HG02943 (cell line): ENCODE data around the gene SPATA46.

ENCODE experiments used
- ATAC-seq: cut with Tn5 transposase; IDR thresholded peaks from one replicate; pipeline ENCODE4 v1.9.1; 2021; ENCODE audit warnings: mild to moderate bottlenecking, low read depth, moderate library complexity; ENCODE audit not compliant: unreplicated experiment

Gene SPATA46

DNA sequence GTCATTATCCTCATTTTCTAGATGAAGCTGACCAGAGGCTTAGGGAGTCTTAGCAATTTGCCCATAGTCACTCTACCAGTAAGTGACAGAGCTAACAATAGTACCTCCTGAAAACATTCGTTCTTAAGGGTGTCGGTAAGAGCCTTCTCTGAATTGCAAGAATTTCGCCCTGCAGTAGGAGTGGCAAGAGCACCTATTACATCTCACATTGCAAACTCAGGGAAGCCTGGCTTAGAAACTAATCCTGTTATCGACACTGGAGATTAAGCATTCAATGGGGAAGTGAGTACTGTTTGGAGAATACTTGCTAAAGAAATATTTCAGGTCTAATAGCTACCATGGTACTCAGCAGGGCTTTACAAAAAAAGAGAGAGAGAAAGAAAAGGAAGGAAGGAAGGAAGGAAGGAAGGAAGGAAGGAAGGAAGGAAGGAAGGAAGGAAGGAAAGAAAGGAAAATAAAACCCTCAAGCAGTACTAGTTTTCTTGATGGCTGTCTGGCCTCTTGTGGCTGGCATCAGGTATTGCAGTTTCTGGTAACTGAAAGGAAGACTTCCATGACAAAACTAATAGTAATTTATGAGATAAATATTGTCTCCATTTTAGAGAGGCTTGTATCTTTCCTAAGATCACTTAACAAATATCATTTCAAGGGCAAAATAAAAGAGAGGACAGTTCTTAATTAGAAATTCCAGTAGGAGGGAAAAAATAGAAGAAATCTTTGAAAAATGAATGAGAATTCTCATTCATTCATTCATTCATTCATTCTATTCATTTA is 15.3 kb upstream of the SPATA46 start:
- ATAC-seq: no peak

DNA sequence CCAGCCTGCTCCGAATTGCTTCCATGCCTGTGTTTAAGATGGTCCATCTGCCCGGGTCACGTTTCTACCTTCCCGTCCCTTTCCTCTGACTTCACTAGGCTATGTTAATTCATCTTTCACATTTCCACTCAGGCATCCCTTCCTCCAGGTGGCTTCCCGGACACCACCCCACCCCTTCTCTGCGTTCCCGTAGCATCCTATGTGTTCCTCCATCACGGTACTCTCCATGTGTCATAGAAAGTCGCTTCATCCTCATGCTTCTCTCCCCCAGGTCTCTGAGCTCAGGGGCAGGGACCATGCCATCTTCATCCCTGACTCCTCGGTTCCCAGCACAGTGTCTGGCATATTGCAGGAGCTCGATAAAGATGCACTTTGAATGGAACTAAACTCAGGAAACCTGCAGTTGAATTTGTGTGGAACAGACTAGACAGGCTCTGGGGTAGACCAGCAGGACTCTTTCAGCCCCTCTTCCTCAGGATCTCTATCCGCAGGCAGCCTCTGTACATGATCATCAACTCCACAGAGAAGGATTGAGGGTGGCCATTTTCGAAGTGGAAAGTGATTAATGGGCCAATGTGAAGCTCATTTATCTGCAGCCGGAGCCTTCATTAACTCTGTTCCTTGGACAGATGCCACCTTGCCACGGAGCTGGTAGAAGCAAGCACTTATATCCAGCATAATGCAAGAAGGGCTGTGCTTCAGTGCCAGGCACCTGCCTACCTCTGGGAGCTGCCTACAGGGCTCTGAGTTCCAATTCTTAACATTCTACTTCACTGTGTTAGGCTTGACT is 13.9 kb upstream of the SPATA46 start:
- ATAC-seq: no peak

DNA sequence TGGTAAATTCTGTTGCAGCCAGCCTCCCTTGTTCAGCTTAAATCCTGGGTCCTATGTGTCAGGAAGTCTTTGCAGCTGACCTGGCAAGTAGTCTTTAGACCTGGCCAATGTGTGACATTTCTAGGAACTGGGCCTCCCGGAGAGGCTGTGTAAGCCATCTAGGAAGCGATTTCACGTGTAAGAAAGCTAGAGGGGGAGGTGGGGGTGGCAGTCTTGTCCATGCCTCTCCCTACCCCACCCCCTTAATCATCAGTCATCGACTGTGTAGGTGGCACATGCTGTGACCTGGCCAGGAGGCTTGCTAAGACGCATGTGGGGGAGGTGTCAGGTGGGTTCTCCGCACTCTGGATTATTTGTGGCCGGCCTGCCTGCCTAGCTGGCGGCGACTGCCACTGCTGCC is 13.3 kb upstream of the SPATA46 start:
- no peak for ATAC-seq

DNA sequence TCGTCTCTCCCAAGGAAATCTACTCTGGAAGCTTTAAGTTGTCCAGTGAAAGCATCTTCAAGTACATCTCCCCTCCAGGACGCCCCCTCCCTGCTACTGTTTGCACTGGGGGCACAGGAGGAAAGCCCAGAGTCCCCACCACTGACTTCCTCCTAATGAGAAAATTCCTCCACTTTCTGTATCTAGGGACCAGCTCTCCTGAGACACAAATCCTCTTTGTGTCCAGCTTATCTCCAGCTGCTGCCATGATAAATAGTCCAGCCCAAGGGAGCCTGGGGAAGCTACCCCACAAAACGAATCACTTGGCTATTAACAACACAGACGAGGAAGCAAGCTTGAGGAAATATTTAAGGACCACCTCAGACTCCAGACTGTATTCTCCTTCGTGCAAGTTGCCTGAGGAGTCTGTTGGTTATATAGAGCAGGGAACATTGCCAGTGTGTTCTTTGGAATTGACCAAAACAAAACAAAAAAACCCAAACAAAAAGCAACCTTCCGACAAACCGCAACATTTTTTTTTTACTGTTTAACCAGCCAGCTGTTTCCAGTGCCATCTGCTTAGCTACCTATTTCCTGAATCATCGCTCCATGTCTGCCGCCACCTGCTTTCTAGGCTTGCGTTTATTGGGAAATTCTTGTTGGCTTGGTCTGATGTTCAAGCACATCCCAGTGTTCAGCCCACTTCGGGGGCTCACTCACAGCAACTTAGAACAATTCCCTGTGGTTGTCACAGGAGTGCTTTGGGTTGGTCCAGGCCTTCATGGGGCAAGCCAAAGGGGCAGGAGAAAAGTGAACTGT is 12.6 kb upstream of the SPATA46 start:
- no peak for ATAC-seq

DNA sequence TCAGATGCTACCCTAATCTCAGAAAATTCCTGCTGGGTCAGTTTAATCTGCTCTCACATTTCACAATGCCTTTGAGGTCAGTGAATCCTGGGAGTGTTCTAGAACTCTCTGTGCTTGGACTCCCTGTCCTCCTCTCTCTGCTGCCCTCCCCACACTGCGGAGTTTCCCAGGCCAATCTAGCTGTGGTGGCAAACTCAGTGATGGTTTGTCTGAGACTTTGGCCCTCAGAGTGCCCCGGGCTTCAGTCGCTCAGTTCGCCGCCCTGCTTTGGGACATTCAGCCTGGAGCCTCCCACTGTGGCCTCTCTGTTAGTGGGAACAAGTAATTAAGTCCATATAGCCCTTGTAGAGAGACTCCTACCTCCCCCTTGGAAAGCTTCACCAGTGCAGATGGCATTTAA is 12.0 kb upstream of the SPATA46 start:
- ATAC-seq: no peak

DNA sequence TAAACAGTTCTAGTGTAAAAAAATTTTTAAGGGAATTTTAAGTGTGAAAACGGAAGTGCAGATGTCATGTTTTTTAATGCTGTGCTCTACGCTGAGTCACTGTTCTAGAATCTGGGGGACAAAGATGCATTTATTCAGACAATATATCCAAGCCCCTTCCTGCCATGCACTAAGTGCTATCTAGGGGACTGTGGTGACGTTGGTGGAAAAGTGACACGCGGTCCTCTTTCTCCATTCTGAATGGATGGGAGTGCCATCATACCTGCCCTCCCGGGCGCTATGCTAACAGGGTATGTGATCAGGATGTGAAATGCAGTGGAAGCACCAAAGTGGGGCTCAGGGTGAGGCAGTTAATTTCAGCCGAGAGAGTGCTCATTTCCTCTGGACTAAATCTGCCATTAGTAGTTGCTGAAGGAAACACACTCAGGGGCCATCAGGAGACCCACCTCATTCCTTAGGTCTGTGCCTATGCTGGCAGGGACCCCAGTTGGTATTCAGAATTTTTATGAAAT is 11.5 kb upstream of the SPATA46 start:
- ATAC-seq: no peak

DNA sequence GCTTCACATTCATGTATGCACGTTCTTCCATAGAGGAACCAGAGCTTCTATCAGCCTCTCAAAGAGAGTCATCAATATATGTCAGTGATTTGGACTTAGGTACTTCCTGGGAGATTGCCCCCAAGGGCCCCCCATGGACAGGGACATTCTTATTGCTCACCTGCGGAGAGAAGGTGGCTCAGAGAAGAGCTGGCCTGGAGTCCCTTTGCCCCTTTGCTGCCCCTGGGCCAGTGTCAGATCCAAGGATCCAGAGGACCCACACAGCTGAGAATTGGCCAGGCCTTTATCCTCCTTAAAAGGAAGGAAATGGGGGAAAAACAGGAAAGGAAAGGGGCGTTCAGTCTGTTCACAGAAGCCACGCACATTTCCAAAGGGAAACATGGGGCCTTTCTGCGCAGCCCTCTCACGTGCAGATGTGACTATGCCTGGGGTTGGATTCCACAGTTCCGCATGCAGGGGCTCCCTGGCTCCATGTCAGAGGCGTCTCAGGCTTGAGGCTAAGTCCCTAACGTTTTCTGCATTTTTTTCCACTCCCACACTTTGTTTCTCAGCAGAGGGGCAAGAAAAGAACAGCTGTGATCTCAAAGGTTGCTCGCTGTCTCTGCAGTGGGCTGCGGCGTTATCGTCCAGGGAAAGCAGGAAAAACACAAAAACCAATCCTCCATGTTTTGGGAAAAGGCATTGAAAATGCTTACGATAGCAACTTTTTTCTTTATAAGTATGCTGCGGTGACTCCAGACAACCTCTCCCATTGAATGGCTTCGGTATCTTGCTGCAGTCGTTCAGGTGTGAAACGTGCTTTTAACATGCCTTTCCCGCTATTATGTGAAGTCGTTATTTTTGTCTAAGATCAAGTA is 10.8 kb upstream of the SPATA46 start:
- ATAC-seq: no peak

DNA sequence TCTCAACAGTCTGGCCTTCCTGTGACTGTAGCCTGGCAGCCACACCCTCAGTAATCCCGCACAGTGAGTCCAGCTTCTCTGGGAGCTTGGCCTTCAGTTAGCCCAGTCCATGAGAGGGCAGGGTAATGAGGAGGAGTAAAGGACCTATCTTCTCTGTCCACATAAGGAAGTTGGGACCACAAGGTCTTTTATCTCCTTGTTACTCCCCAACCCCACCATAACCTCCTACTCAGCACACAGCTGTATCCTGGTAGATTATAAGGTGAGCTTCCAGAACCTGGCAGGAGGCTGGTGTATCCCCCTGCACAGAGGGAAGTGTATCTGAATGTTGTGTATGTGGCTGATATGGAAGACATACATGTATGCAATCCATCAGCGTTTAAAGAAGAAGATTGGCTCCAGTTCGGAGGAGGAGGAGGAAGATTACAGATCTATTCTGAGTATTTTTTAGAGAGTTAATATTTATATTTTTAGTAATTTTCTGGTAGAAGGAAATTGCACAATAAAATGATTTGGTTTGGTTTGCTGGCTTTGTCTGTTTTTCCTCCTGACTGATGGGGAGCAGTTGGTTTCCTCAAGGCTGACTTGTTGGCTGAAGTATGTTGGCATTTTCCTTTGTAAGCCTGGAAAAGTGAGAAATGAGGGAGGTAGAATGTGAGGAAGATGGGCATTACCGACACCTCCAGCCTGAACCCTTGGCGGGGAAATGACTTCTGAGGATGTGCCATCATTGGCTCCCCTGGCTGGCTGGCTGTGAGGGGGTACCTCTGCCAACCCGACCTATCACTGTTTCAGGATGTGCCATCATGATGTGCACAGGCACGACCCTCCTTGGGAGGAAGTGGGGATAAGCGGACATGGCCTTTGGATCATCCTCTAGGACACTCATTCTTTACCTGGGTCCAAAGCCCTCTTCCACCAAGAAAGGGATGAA is 9.9 kb upstream of the SPATA46 start:
- ATAC-seq: no peak

DNA sequence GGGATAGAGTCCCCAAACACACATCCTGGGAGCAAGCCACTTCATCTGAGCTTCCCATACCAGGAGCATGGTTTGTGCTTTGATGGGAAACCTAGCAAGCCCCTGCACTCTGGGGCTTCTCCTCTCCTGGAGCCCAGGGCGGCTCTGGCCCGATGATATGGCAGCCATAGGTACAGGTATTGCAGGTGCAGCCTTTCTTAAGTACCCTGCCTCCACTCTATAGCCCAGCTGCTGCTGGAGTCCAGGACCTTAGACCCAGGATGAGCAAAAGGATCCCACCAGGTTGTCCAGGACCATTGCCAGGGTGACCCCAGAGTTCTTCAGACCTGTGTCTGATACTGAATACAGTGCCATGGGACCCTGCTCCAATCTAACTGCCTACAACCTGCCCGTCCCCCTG is 9.0 kb upstream of the SPATA46 start:
- no peak for ATAC-seq

DNA sequence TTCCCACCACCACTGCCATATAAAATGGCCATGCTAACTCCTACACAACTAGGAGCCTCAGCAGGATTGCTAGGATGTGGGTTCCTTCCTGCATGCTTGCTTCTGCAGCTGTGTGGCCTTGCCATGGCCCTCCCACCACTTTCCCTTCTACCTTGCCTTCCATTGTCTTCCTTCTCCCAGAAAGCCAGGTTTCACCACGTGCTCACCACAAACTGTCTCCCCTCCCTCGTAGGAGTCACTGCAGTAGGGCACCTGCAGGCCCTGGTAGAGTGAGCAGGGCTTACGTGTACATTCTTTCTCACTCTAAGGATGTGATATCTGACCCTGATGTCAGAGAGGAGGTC is 8.6 kb upstream of the SPATA46 start:
- ATAC-seq: no peak

DNA sequence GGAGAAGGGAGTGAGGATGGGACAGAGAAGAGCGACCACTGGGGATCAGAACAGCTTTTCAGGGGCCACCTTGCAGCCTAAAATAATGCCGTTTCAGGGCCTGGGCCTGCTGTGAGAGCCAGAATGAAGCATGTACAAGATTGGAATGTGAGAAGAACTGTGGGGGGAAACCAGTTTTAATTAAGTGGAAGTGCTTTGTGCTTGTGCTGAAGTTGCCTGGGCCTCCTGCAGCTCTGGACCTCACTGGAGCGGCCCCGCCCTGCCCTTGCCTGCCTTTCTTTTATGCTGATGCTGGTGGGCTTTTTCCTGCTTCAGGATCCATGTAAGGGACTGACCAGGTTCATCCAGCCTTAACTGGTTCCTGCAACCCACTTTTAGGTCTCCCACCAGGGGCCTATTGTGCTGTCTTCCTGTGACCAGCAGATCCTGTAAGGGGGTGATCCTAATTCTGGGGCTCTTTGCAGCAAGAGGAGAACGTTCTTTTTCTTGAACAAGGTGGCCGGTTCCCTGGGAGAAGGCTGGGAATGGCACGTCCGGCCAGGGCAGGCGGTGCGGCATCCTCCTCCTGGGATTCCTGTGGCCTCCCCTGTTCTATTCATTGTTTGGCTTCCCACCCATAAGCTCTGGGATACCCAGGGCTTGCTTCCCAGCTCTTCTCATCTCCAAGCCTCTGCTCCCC is 8.1 kb upstream of the SPATA46 start:
- no peak for ATAC-seq

DNA sequence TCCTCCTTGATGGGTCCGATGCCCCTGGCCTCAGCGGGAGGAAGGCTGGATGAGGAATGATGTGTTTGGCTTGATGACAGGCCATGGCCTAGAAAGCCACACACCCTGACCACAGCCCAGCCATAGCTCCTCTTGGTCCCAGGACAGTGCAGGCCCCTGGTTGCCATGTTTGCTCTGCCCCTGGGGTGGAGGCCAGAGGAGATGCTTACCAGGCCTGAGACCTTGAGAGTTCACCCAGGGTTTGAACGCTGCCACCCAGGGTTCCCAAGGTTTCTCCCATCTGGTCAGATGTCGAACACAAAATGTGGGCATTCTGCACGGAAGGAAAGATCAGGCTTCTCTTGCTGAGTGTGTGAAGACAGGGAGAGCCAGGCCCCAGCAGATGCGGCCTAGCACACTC is 7.5 kb upstream of the SPATA46 start:
- no peak for ATAC-seq

DNA sequence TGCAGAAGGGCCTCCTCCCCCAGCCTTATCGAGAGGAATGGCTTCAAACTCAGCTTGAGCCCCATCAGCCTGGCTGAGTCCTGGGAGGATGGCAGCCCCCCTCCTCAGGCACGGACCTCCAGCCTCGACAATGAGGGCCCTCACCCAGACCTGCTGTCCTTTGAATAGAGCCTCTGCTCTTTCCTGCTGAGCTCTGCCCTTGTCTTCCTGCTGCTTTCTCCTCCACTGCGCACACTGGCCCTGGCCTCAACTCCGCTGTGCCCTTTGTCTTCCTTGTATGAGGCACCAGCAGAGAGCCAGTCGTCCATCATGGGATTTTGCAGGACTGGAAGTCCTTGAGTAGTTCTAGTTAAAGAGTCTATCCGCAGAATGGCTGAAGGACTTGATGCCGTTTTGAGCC is 6.9 kb upstream of the SPATA46 start:
- no peak for ATAC-seq

DNA sequence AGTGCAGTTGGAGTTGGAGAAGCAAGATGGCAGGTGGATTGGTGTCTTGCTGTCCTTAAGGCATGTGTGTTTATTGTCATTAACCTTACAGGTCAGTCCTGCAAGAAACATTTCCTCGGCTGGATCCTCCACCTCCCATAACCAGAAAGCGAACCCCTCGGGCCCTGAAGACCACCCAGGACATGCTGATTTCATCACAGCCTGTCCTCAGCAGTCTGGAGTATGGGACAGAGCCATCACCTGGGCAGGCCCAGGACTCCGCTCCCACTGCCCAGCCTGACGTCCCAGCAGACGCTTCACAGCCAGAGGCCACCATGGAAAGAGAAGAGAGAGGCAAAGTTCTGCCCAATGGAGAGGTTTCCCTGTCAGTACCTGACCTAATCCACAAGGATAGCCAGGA is 6.4 kb upstream of the SPATA46 start:
- no peak for ATAC-seq

DNA sequence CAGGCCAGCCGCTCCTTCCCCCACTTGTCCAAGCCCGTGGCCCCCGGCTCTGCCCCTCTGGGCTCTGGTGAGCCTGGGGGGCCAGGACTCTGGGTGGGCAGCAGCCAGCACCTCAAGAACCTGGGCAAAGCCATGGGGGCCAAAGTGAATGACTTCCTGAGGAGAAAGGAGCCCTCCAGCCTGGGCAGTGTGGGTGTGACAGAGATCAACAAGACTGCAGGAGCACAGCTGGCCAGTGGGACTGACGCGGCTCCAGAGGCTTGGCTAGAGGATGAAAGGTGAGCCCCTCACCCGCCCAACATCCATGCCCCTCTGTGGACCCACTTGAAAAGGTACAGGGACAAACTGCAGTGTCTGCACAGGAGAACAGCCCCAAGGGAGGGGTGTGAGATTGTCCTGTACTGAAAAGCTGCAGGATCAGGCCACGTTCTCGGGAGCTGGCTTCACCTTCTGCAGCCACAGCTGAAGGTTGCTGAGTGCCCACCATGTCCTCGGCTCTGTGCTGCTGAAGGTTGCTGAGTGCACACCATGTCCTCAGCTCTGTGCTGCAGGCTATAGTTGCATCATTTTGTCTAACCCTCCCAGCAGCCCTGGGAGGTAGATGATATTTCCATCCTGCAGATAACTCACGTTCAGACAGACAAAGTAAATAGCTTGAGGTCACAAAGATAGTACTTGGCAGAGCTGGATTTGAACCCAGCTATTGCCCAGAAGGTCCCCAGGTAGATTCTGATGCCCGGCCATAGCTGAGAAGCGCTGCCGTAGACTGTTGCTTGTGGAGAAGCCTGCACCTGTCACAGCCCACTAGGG is 5.5 kb upstream of the SPATA46 start:
- no peak for ATAC-seq

DNA sequence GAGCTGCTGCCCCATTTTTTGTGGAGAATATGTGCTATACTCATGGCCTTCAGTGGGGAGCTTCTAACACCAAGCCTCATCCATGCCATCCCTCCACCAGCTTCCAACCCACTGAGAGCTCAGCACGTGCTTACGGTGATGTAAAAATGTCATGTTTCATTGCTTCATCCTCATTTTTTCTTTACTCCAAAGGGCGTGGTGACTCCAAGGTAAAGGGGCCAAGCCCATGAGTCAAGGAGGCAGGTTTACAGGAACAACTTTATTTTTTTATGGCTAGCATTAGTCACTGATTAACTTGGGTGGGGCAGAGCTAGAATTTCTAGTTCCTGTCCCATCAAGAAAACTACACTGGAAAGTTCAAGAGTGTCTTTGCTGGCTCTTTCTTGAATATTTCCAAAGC is 4.7 kb upstream of the SPATA46 start, which contains the start of gene C1orf226:
C1orf226 (plus strand) TSS at position 346 of the 400 bp plus-strand sequence. CDS start 174 bp downstream, outside the sequence.
- no peak for ATAC-seq

DNA sequence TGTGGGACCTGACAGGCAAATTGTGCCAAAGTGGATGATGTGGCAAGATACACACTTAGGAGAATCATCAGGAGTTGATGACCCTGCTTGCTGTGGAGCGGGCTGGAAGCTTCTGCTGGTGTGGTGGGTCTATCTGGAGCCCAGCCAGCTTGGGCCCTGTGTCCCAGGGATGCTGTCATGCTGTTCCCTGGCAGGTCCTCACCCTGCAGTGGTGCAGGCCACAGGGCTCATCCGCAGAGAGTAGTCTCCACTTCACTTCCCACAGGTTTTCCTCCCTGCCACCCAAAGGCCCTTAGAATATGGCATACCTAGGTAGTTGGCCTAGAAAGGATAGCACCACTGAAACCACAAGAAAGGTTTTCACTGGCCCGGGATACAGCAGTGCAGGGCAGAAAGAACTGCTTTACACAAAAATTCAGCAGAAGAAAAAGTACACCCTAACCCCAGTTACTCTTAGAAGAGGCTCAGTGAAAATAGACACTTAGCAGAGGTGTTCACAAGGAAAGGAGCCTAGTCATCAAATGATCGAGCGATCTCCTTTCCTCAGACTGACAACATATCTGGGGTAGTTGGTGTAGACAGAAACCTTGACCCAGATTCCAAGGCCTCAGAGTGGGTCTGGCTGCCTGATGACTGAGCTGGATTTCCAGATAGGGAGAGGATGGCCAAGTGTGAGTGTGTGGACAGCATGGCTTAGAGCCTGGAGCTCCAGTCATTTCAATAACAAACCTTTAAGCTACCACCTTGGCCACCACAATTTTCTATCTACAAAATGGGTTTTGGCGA is 3.6 kb upstream of the SPATA46 start:
- no peak for ATAC-seq
